ENCODE data around the gene GNB1L.

Gene GNB1L

DNA sequence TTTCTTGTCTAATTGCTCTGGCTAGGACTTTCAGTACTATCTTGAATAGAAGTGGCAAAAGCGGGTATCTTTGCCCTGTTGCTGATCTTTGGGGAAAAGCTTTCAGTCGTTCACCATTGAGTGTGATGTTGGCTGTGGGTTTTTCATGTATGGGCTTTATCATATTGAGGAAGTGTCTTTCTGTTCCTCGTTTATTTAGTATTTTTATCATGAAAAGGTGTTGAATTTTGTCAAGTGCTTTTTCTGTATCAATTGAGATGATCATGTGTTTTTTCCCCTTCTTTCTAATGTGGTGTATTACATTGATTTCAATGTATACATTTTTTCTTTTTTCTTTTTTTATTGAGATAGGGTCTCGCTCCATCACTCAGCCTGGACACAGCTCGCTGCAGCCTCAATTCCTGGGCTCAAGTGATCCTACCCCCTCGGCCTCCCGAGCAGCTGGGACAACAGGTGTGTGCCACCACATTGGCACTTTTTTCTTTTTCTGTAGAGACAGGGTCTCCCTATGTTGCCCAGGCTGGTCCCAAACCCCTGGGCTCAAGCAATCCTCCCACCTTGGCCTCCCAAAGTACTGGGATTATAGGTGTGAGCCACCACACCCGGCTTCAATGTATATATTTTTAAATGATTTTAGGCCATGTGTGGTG, 5.3 kb upstream of the GNB1L start:
- DNase-seq: no peak

DNA sequence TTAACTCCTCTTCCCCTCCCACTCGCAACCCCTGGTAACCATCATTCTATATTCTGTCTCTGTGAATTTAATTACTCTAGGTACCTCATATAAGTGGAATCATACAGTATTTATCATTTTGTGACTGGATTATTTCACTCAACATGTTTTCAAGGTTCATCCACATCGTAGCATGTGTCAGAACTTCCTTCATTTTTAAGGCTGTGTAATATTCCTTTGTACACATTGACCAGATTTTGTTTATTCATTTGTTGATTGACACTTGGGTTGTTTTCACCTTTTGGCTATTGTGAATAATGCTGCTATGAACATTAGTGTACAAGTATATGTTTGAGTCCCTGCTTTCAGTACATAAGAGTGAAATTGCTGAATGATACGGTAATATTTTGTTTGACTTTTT, 2.7 kb upstream of the GNB1L start:
- no peak for DNase-seq

DNA sequence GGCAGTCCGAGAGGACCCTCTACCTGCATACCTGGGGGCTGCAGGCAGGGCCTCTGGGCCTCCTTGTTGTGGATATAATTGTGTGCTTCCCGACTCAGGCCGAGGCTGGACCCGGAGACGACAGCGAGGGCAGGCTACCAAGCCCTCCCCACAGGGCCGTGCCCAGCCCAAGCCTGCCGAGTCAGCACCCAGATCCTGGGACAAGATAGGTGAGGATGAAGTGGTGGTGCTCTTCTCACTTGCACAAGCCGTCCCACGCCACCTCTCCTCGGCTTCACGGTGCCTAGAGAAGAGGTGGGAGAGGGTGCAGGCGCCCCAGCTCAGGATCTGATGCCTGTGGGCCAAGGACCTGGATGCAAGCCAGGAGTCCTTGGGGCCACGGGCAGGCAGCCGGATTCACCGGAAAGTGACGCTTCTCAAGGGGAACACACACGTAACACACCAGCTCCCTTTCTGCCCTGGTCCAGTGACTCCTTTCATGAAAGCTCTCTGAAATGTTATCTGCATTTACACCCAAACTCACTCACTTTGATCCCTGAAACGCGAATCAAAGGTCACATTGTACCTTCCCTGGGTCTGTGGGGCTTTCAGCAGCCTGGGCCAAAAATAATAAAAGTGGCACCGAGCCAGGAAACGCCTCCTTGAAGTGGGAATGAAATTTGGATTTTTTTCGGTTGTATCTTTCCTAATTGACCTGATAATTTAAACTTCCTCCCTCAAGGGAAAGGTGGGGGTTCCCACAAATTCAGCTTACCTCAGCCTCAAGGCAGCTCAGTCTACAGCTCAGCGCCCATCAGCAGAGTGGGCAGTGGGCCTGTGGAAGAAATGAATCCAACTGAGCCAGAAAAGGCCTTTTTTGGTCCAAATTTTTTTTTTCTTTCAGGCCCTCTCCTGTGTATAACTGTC, 1.1 kb upstream of the GNB1L start:
- DNase-seq: peak; percentile 58

GRCh38 chr22:19853879-19854777, 546 bp downstream of the GNB1L start:
- no peak for DNase-seq

- DNase-seq: no peak
Measured at GRCh38 chr22:19853058-19853878, 1.4 kb downstream of the GNB1L start.

DNA sequence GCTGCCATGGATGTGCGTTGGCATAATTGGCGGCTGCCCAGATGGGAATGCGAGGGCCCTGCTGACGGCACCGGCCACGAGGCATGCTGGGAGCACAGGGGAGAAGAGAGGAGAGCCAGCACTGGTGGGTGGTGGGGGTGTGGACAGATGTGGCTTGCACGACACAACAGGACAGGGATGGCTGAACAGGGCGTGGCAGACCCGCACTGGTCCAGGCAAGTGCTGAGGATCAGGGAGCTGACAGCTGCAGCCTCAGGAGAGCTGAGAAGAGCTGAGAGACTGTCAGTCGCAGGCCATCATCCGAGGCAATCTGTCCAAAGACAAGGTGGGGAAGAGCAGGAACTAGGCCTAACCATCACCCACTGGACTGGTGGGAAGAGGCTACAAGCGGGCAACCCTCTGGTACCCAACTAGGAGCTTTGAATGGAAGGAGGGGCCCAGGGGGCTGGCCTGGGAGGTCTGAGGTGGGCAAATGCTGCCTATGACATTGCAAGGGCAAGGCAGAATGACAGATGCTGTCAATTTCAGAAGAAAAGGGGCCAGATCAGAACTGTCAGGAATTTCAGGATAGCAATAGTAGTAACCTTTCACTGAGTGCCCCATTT, 2.4 kb downstream of the GNB1L start:
- DNase-seq: no peak

GRCh38 chr22:19851291-19852176, 3.1 kb downstream of the GNB1L start:
- DNase-seq: no peak

- DNase-seq: no peak
Measured at GRCh38 chr22:19850763-19851109, 3.9 kb downstream of the GNB1L start.

DNA sequence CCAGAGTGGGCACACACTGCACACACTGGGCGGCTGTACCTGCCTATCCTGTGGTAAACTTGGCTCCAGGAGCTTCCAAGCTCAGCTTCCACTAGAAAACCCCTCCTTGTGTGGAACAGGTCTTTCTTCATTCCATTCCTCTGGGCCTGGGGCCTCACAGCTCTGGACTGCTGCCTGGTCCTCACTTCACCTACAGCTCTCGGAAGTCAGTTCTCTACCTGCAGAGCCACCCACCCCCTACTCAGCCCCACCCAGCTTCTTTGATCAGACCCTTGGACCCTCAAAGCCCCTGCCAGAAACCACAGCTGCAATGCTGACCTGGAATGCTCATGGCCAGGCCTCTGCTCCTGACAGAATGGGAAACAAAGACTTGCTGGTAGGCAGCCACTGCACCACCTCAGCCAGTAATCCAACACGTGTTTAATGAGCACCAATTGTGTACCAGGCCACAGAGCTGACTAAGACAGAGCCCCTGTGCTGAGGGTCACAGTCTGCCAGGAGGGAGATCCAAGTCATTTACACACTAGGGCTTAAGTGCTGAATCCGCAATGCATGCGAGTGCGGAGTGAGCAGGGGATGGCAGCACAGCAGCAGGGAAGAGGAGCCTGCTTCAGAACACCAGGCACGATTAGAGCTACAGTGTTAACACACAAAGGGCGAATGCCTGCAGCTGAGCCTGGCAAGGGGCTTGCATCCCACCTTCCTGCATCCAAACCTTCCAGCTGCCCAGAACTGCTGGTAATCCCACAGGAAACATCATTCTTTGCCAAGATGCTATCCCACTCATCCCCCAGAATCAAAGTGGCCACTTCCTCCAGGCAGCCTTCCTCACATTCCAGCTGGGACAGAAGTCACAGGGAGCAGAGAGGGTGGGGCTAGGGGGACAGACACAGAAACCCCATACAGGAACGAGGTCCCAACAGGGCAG, 4.6 kb downstream of the GNB1L start:
- no peak for DNase-seq

DNA sequence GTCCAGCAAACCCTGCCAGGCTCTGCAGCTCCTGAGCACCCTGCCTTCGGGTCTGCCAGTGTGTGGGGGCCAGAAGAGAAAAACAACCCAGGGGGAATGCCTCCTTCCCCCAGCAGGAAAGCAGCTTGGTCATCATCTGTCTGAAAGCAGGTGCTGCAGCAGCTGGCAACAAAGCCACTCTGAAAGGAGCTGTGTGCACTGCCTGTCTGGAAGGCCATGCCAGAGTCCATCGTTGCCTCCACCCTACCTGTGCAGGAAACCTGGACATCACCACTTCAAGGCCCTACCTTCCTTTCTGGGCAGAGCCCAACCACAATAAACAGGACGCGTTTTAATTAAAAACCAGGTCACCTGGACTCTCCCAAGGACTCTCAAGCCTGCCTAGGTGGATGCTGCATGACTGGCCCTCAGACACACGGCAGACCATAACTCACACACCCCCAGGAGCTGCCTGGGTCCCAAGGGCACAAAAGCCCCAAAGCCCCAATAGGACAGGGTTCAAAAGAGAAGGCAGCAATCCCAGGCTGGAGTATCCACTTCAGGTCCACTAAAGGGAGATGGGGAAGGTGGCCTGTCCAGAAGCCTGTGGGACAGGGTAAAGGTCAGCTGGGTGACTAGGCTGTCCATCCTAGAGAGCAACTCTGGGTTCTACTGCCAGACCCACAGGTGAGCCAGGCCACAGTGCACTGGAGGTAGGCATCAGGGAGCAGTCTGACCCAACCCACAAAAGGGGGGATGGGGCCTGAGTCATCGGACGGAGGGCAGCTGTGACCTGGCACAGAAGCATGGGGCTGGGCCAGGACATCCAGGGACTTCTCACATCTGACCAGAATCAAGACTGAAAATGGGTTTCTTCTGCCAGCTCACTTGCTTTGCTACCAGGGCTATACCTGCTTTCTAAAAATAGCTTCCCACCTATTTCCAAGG, 6.1 kb downstream of the GNB1L start:
- no peak for DNase-seq

- DNase-seq: no peak
Measured at GRCh38 chr22:19847345-19847632, 7.4 kb downstream of the GNB1L start.

DNA sequence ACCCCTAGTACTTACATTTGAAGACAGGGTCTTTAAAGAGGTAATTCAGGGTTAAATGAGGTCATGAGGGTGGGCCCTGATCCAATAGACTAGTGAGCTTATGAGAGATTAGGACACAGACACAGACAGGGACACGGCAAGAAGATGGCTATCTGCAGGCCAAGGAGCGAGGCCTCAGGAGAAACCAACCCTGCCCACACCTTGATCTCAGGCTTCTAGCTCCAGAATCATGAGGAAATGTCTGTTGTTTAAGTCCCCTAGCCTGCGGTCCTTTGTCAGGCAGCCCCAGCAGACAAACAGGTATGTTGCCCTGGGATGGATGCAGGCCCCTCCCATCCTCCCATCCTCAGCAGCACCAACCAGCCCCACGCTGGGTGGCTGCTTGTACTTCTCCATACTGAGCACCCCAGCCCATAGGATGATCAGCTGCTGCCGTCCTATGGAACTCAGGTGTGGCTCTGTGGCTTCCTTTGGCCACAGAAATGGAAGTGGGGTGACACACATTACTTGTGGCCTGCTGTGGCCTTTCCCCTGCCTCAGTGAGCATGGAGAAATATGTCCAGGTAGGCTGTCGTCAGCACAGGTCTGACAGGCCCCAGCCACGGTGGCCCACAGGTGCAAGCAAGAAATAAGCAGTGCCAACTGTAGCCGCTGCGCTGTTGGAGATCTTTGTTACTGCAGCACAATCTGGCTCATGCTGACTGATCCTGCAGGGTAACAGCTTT, 7.9 kb downstream of the GNB1L start:
- no peak for DNase-seq

DNA sequence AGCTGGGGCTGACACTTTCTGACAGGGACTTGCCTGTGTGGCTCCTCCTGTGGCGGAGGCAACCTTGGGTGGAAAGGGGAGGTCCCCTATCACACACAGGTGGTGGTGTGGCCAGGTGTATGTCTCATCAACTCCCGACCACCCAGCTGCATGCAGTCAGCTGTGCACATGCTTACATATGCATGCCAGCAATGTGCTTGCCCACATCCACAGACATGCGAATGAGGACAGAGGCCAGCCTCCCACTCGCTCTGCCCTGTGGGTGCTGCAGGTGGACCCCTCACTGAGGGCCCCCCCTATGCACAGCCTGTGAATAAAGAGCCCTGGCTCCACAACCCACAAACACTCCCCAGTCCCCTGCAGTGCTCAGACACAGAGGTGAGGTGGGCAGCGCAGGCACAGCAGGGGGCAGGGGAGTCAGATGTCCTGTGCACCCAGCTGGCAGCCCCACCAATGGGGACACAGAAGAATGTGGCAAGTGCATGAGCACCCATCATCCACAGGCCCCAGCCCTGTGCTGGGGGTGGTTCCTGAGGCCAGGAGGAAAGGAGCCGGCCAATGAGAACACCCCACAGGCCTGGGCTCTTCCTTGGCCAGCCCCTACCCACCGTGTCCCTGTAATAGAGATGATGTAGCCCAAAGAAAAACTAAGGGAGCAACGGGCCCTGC, 9.5 kb downstream of the GNB1L start:
- no peak for DNase-seq

GRCh38 chr22:19844377-19845053, 10.2 kb downstream of the GNB1L start:
- DNase-seq: no peak

GRCh38 chr22:19843857-19844376, 10.8 kb downstream of the GNB1L start:
- DNase-seq: no peak

GRCh38 chr22:19843107-19843856, 11.4 kb downstream of the GNB1L start:
- DNase-seq: no peak
